Stimulated activated CD8-positive, alpha-beta memory T cell treated with anti-CD3 and anti-CD28 coated beads, Interleukin-7, amount 100 ng/mL, for 24 hours (primary cell): ENCODE data around the gene PLEKHG4.
A peak's percentile ranks its signal among the peaks of the same experiment; 100 is the strongest.

Source experiments
- DNase-seq: peaks from one replicate; pipeline ENCODE4 v3.0.0-alpha.2; 2020; ENCODE audit warnings: low read depth

The PLEKHG4 gene

DNA sequence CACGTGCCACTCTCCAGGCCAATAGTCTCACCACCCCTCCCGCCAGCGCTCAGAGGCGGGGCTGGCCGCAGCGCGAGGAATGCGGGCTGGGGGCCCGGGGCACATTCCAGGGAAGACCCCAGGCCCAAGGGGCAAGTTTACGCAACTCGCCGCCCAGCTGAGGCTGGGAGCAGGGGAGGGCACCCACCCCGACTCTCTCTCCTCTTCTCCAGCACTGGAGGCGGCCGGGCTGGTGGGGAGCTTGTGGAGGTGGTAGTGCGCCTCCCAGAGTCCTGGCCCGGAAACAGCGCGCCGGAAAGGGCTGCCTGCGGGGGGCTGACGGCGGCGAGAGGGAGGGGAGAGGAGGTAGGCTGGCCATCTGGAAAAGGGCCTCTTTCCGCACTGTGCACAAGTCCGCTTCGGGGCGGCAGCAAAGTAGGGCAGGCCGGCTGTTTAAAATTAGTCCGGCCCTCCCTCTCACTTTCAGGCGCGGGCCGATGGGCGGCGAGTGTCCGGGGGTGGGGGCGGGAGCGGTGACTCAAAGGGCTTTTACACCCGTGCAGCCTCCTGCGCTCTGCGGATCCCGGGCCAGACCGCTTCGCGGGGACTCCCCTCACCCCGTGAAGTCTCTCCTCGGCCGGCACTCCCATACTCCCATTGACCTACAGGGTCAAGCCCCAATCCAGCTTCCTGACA, 33.1 kb upstream of the PLEKHG4 start:
- DNase-seq: no peak

DNA sequence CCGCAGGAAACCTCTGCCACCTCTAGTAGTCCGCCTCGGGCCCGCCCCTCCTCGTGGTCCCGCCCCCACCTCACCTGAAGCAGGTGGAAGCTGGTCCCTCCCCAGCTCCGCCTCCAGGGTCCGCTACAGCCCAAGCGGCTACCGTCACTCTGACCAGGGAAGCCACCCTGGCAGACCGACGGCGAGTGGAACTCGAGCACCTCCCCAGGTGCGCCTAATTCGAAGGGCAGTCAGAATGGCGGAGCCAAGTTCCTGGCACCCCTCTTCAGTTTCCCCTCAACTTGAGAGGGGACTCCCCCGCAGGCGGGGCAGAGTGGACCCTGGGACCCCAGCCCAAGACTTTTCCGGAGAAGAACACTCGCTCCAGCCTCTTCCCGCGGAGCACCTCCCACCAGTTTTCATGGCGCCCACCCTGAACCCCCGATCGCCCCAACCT, 32.6 kb upstream of the PLEKHG4 start:
- no peak for DNase-seq

DNA sequence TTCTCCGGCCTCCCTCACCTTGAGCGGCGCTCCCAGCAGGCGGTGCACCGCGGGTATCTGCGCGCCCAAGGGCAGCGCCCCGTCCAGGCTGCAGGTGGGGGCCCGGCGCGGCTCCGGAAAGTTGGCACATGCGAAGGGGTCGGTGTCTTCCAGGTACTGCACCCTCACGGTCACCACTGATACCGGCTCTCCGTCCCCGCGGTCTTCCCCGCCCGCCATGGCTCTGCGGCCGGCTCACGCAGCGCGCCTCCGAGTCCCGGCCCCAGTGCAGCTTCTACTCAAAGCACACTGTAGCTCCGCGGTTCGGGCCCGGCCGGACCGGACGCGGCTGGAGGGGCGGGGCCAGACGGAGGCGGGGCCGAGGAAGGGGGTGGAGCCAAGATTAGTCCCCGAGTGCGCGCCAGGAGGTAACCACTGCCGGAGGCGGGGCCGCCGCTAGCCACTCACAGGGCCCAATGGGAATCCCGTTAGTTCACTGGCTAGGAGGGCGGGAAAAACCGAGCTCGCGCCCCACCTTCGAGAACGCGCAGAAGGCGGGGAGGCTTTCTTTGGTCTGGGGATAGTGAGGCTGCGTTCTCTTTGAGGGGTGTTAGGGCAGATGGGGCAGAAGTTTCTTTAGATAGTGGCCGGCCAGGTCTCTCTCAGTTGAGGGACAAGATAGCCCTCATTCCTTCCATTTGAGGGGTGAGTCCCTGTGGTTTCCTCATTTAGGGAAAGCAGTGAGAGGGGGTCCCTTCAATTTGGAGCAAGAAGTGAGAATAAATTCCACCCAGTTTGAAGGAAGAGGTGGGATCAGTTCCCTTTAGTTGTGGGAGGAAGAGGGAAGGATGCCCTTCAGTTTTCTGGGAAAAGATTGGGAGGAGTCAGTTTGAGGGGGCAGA, 31.9 kb upstream of the PLEKHG4 start, which contains the start of gene FHOD1:
TSS of gene FHOD1 (minus strand) at position 290 of the 881 bp plus-strand sequence. CDS start at position 219, 71 bp downstream.
- peak; percentile 97 for DNase-seq

- DNase-seq: no peak
Measured at GRCh38 chr16:67248073-67248400, 31.3 kb upstream of the PLEKHG4 start.

DNA sequence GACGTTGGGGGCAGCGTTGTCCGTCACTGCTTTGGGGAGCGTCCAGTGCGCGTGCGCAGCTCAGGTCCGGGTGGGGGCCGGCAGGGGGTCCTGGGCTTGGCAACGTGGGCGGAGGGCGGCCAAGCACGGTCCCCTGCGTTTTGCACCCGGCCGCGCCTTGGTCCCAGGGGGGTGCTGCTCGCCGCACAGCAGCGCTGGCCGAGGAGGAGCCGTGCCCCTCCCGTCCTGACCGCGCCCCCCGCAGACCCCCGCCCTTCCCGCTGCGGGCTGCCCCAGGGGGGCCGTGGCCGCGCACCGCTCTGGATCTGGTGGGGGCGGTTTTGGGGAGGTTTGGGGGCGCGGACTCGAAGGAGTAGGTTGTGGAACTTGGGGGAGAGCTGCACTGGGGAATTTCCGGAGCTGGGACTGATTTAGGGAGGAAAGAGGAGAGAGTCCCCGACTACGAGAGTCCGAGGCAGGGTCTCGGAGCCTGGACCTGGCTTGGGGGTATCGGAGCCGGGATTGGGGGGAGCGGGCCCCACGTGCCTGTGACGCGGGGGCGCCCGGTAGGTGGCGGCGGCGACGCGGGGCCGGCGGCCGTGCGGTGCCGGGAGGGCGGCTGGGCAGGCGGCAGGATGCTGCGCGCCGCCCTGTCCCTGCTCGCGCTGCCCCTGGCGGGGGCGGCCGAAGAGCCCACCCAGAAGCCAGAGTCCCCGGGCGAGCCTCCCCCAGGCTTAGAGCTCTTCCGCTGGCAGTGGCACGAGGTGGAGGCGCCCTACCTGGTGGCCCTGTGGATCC, 30.7 kb upstream of the PLEKHG4 start, which contains the start of gene SLC9A5:
TSS of gene SLC9A5 (plus strand) at position 579 of the 777 bp plus-strand sequence. CDS start at position 615, 36 bp downstream.
- no peak for DNase-seq

- no peak for DNase-seq
Measured at GRCh38 chr16:67249178-67250044, 29.9 kb upstream of the PLEKHG4 start.

DNA sequence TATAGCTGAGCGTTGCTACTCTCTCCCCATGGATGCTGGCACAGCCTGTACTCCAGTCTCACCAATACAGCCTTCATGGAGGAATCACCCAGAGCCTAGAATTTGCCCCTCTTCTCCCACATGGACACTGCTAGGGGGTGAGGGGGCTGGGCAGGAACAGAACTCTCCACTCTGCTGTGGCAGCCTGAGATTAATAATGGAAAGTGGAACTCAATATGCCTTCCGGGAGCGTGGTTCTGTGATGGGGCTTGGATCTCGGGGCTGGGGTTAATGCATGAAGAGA, 29.3 kb upstream of the PLEKHG4 start:
- DNase-seq: no peak

- no peak for DNase-seq
Measured at GRCh38 chr16:67252609-67253497, 26.5 kb upstream of the PLEKHG4 start.

DNA sequence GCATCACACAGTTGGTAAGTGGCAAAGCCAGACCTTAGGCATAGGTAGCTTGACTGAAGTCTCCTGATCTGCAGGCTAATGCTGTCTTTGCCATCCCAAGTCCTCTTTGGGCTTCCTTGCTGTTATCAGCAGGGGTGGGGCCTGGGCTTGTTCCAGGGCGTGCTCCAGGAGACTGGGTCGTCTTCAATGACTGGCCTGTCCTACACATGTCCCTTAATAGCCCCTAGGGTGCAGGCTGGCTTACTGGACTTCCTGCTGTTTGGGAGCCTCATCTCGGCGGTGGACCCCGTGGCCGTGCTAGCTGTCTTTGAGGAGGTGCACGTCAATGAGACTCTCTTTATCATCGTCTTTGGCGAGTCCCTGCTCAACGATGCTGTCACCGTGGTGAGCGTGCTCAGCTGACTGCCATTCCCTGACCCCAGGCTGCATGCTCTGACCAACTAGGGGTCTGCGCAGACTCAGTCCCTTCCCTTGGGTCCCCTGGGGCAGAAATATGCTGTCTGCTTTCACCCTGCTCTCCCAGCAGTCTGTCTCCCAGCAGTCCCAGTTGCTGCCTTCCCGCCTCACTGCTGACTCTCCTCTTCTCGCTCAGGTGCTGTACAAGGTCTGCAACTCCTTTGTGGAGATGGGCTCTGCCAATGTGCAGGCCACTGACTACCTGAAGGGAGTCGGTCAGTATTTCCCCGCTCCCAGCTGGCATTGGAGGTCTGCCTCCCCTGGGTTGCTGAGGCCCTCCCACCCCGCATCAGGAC, 24.4 kb upstream of the PLEKHG4 start:
- DNase-seq: no peak

DNA sequence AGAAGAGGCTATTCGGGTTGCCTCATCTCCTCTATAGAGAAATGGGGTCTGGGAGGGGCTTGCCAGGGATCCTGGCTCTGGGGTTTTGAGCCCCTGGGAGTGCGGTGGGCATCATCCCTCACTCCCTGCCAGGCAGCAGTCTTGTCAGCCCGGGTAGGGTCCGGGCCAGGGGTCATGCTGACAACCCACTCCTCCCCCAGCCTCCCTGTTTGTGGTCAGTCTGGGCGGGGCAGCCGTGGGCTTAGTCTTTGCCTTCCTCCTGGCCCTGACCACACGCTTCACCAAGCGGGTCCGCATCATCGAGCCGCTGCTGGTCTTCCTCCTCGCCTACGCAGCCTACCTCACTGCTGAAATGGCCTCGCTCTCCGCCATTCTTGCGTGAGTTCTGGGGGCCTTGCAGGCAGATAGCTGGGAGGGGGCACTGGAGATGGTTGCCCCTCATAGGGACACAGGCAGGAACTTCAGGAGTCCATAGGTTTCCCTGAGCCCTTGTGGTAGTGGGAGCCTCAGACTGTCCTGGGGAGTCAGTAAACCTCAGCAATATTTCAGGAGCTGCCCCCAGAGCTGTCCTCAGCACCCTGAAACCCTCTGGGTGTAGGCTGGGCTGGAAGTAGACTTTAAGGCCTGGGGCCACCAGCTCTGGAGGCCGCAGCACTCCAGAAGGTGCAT, 23.6 kb upstream of the PLEKHG4 start:
- no peak for DNase-seq

- DNase-seq: no peak
Measured at GRCh38 chr16:67256701-67257230, 22.6 kb upstream of the PLEKHG4 start.

- DNase-seq: no peak
Measured at GRCh38 chr16:67257486-67258160, 21.7 kb upstream of the PLEKHG4 start.

DNA sequence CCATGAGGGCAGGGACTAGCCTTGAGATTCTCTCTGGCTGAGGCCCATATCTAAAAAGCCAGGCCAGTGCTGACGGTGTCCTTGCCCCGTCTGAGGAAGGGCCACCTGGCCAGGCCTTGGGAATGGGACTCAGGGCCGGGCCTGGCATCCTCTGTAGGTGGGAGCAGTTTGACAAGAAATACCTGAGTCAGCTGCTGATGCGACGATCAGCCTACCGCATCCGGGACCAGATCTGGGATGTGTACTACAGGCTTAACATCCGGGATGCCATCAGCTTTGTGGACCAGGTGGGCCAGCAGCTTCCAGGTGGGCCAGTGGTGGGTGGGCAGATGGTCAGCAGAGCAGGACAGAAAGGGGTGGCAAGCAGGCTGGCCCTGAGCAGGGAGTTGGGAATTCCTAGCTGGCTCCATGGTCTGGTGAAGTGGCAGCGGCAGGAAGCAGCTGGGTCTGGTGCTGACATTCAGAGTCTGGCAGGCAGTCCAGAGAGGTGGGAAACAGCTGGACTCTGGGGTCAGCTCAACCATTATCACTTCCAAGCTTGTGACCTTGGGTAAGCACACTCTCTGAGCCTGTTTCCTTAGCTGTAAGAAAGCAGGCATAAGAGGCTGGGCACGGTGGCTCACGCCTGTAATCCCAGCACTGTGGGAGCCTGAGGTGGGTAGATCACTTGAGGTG, 21.0 kb upstream of the PLEKHG4 start:
- no peak for DNase-seq

DNA sequence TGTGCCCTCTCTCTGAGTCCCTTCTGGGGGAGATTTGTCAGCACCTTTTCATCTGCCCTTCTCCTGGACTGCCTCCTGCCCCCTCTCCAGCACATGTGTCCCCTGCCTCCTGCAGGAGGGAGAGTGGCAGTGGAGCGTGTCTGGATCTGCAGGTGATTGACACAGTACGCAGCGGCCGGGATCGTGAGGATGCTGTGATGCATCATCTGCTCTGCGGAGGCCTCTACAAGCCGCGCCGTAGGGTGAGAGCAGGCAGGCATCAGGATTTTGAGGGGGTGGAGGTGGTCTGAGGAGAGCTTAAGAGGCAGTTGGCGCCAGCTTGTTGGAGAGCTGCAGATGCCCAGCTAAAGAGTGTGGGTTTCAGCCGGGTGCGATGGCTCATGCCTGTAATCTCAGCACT, 19.6 kb upstream of the PLEKHG4 start:
- no peak for DNase-seq

DNA sequence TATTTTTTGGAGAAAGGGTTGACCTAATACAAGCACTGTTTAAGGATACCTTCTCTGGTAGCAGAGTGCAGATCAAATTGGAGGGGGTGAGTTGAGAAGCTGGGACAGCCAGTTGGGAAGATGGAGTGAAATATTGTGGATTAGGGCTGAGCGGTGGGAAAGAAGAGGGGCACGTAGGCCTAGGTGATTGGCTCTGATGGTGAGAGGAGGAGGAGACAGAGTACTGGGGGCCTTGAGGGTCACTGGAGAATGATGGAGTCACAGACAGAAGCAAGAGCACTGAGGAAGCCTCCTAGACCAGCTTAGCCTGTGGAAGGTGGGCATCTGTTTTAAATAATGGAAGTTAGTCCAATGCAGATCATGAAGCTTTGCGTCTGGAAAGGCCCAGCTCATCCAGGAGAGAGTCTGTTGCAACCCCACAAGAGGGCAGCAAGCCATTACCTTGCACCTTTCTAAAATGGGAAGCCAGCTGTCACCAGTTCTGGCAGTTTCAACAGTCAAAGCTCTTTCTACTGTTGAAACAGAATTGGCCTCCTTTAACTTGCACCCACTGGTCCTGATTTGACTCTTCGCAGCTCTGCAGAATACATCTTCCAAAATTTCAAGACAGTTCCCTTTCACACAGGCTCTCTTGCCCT, 18.8 kb upstream of the PLEKHG4 start:
- no peak for DNase-seq

DNA sequence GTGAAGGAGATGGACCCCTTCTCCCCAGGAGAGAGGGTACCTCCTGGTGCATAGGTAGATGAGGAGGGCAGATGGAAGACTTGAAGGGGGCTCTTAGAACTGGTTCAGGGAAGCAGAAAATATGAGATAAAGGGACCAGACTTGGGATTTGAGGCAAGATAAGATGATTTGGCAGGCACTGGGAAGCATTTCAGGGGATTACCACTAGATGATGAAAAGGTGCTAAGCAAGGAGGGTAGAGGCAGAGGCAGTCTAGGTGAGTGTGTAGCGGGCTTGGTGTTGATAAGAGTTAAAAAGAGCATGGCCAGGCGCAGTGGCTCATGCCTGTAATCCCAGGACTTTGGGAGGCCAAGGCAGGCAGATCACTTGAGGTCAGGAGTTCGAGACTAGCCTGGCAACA, 16.1 kb upstream of the PLEKHG4 start:
- no peak for DNase-seq

GRCh38 chr16:67264277-67264676, 15.1 kb upstream of the PLEKHG4 start:
- no peak for DNase-seq
